GM12892 (cell line): Measurements from ENCODE around the gene EXOC6B.

Experiments
- POLR2A ChIP-seq: IDR thresholded peaks from 2 replicates; pipeline ENCODE4 v1.6.1; 2011; ENCODE audit warnings: low read depth, low read length, control low read depth
- POLR2AphosphoS5 ChIP-seq: IDR thresholded peaks from 2 replicates; pipeline ENCODE4 v1.6.1; 2011; ENCODE audit warnings: low read depth, low read length, control low read depth
- TAF1 ChIP-seq: IDR thresholded peaks from 2 replicates; pipeline ENCODE4 v1.6.1; 2011; ENCODE audit warnings: low read depth, mild to moderate bottlenecking, control low read depth, low read length, borderline replicate concordance

- no peak for TF ChIP-seq POLR2AphosphoS5
- TF ChIP-seq POLR2A: no peak
- no peak for TF ChIP-seq TAF1
Observed at GRCh38 chr2:72738096-72738495, 87.7 kb downstream of the EXOC6B start.
